Measurements from ENCODE around the gene KHDRBS2. TPM values are rescaled to one million over a fixed set of nuclear protein-coding genes. Genes with fewer than 3 reads are reported as not detected.

The KHDRBS2 gene
- not detected in 2 replicates for total RNA-seq

DNA sequence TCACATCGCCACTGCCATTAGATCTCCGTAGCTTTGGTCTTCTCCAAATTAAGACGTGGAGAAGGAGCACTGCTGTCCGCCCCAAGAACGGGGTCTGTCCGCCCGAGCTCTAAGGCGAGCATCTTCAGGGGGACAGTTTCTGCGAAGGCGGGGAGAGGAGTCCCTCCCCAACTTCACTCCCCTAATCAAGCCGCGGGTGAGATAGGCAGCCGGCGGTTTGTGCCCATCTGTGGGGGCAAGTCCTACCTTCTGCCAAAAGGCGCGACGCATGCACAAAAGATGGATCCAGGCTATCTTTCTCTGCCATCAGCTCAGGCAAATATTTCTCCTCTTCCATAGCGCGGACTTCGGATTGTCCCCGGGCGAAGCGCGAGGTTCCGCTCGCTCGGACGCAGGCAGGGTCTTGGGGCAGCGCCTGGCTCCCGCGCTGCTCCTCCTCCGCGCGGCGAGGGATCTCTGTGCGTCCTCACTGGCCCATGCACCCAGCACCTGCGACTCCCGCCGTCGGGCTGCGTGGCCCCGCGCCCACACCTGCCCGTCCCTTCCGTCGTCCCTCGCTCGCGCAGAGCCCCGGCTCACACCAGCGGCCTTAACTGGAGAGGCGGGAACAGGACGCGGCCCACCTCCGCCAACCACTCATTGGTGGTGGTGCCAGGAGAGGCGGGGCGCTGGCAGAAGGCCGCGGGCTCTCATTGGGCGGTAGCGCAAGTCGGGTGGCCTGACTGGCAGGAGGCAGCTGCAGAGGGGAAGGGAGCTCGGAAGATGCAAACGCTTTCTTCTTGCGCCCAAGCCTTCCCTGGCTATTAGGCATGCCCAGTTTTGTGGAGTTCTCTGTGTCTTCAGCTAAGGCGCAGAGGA lies at the start of gene KHDRBS2:
KHDRBS2 (minus strand) TSS at position 614 of the 858 bp plus-strand sequence.

